ENCODE measurements around the gene RASSF6.
"Not testable (repeated sequence)": the region's sequence is repeated elsewhere in the genome, so short reads cannot be mapped to it uniquely, and the experiment has no call there.

Gene RASSF6

GRCh38 chr4:73609706-73610105, 10.5 kb downstream of the RASSF6 start:
- DNase-seq, result no peak

DNA sequence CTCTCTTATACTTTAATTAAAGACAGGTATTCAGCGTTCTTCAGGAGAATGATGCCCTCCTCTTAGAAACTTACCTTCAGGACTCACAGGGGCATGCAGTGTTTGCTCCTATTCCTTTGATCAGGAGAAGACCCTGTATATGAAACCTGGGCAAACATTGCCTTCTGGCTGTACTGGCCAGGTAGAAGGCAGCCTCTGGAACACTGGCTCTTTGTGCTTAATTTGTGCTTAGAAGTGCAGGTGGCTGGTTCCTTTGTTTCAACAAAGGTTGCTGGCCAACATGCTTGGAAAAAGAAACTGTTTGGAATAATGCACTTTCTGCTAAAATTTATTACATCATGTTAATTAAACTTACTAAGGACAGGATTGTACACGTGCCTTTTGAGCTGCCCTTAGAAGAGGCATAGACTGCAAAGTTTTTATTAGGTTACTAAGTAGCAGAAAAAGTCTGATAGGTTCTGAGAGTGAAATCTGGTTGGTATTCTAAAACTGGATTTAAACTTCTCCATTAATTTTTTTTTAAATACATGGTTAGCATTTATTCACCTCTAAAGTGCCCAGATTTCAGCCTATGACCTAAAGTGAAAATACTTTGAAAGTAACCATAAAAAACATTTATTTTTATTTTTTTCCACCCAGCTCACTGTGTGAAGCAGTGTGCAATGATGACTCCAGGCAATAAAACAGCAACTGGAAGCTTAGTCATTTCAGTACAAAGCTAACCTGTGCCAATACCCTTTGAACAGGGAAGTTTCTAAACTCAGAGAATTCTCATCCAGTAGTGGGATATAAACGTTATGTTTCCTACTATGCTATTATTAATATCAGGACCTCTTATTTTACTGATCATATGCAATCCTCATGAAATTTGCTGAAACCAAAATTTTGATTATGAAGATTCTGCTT, 11.3 kb downstream of the RASSF6 start:
- no peak for DNase-seq

DNA sequence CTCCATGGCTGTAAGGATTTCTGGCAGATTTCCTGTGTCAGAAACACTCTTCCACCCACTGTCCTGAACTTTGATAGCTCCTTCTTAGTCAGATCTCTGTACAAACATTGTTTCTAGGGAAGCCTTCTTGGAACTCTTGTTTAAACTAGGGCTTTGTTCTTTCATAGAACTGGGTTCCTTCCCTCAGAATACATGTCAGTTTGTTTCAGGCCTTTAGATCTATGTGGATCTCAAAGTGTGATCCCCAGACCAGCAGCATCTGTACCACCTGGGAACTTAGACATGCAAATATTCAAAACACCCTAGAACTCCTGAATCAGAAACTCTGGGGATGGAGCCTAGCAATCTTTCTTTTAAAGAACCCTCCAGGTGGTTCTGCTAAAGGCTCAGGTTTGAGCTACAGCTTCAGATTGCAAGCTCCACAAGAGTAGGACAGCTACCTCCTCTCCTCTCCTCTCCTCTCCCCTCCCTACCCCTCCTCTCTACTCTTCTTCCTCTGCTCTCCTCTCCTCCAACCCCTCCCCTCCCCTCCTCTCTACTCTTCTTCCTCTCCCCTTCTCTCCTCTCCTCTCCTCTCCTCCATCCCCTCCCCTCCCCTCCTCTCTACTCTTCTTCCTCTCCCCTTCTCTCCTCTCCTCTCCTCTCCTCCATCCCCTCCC, 12.7 kb downstream of the RASSF6 start:
- no peak for DNase-seq

- no peak for DNase-seq
These were observed 13.7 kb downstream of the RASSF6 start for GRCh38 chr4:73606465-73606974.

GRCh38 chr4:73603854-73604584, 16.2 kb downstream of the RASSF6 start:
- no peak for DNase-seq

GRCh38 chr4:73603271-73603710, 16.9 kb downstream of the RASSF6 start:
- DNase-seq, result no peak

- DNase-seq, result peak; percentile 54
These were observed 19.3 kb downstream of the RASSF6 start for GRCh38 chr4:73600954-73601353.

DNA sequence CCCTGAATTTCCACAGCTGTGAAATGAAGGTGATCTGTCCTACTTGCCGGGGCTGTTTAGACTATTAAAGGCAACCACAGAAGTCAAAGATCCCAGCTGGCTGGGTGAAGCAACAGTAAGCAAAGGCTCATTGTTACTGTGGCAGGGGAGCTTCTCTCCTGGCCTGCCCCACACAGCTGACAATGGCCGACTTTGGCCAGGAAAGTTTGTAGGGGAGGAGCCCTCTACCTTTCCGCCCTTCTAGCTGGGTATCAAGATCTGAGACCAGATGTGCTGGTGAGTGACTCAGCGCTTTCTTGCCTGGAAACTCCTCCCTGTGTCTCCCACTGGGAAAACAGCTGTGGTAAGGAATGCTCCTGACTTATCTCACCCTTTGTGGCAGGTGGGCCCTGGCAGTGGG, 21.1 kb downstream of the RASSF6 start:
- DNase-seq, result peak; percentile 56

DNA sequence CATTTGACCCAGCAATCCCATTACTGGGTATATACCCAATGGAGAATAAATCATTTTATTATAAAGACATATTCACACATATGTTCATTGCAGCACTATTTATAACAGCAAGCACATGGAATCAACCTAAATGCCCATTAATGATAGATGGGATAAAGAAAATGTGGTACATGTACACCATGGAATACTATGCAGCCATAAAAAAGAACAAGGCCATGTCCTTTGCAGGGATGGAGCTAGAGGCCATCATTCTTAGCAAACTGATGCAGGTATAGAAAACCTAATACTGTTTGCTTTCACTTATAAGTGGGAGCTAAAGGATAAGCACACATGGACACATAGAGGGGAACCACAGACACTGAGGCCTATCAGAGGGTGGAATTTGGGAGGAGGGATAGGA, 22.6 kb downstream of the RASSF6 start:
- DNase-seq, result no peak

GRCh38 chr4:73597183-73597582, 23.1 kb downstream of the RASSF6 start:
- not testable (repeated sequence) for DNase-seq

DNA sequence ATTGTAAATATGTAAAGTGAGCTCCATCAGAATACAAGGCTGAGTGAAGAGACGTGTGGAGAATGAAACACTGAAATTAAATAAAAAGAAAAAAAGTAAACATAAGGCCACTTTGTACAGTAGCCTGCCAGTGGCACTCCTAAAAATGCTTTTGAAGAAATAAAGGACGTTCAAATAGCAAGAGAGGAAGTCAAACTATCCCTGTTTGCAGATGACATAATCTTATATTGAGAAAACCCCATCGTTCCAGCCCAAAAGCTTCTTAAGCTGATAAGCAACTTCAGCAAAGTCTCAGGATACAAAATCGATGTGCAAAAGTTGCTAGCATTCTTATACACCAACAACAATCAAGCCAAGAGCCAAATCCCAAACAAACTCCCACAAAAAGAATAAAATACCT, 24.2 kb downstream of the RASSF6 start:
- DNase-seq, result no peak

- DNase-seq, result peak; percentile 40
These were observed 26.5 kb downstream of the RASSF6 start for GRCh38 chr4:73593631-73594241.

DNA sequence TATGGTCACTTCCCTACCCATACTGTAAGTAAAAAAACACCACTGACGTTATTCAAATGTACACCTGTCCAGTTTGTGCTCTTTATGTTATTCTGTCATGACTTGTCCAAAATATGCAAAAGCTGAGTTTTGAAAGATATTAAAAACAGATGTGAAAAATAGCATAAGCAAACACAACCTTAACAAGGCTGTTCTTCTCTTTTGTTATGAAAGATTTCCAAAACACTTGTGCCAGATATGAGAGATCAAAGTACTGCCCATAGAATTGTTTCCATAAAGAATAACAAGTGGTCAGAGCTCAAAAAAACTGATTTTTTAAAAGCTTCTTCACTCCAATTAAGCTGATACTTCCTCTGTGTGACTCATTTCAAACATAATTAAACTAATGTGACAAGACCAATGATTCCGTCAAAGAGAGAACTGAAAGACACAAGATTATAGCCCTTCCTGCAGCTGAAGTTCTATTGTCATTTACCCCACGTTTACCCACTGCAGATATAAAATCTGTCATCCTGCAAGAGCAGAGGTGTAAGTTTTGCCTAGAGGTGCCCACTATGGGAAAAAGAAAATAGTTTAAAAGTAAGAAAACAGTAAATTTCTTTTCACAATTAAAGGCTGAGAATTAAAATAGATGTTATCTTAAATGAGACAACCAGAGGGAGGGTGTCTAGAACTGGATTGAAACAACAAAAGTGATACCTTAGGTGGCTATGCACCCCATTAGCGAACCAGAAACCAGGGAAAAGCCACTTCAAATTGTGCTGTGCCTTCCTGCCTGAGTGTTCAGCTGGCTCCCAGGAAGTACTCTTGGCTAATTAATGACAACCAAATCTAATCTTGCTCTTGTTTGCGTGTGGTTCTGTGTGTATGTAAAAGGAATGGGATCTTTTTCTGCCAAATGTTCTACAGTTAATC, 30.1 kb downstream of the RASSF6 start:
- DNase-seq, result peak; percentile 31

GRCh38 chr4:73589261-73589847, 30.9 kb downstream of the RASSF6 start:
- DNase-seq, result no peak

DNA sequence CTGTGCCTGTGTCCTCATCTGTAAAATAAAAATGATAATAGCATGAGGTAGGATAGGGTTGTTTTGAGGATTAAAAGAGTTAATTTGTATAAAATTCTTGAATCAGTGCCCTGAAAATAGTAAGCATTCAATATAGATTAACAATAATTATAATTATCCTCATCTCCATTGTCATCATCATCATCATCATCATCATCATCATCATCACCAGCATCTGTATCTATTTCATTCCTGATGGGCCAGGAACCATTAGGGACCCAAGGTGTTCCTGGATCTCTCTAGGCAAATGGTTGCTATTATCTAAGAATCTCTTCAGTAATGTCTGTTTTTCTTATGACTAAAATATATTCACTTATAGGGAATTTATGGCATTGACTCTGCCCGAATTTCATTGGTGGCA, 31.6 kb downstream of the RASSF6 start:
- no peak for DNase-seq

DNA sequence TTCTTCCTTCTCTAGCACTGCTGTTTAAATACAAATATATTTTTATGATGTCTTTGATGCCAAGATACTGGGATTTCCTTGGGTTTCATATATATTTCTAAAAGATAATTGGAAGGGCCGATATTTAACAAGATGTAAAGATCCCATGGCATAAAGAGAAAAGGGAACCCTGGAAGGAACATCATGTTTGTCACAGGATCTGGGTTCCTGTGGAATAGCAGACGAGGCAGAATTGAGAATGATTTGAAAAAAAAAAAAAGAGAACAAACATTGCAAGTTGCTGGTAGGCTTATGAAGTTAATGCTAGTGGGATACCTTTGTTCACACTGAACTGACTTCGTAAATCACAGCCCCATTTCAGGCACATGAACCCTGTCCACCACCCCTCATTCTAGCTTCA, 33.6 kb downstream of the RASSF6 start:
- no peak for DNase-seq

- no peak for DNase-seq
These were observed 34.2 kb downstream of the RASSF6 start for GRCh38 chr4:73586040-73586439.

DNA sequence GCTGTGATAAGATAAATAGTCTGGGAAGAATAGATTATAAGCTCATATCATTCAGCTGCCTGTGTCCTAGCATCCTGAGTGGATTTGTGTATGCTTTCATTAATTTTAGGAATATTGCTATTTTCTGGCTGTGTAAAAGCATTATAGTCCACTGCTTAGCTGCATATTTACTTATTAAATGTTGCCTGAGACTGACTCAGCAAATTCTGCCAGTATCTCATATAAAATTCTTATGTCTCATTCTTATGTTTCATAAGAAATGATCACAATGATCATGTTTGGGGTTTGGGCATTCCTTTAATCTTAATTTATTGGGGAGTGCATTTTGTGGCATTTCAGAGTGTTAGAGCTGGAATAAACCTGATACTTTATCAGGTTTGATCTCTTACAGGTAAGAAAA, 34.9 kb downstream of the RASSF6 start:
- DNase-seq, result no peak

- no peak for DNase-seq
These were observed 36.6 kb downstream of the RASSF6 start for GRCh38 chr4:73583666-73584065.

- DNase-seq, result no peak
These were observed 42.9 kb downstream of the RASSF6 start for GRCh38 chr4:73577371-73577770.

GRCh38 chr4:73576381-73576780, 43.9 kb downstream of the RASSF6 start:
- DNase-seq, result no peak
